K562 (cell line): Measurements from ENCODE around the gene MAP3K14. TPM values are rescaled to one million over a fixed set of nuclear protein-coding genes. Genes with fewer than 3 reads are reported as not detected.

Experiments used
- ATAC-seq: fragments of 200-7000 bp; cut with Tn5 transposase; 3 replicates; pipeline ENCODE4 v1.9.1; 2020; ENCODE audit warnings: moderate library complexity
- Bru-seq: library from RNA; stranded (reverse); fragments of 400-500 nt; gene quantifications from one replicate; lab custom pipeline; 2021; lab: Mats Ljungman, UMichigan
- BruChase-seq, 2 experiments: library from RNA; stranded (reverse); fragments of 400-500 nt; gene quantifications; one replicate each; lab custom pipeline; 2021; lab: Mats Ljungman, UMichigan
- BruUV-seq: library from RNA; stranded (reverse); fragments of 400-500 nt; replicated peaks from 2 replicates; lab custom pipeline; 2021; lab: Mats Ljungman, UMichigan
- CTCF ChIA-PET: fragments of 300-600 bp; formaldehyde crosslinking; extraction: SDS; loops from one replicate; lab custom pipeline; 2021; ENCODE audit warnings: low intra/inter-chr PET ratio; lab: Yijun Ruan, JAX
- POLR2A ChIA-PET: fragments of 300-600, 350-650 bp; sonication (Branson Sonifier 250); formaldehyde crosslinking; extraction: SDS; loops from one replicate; lab custom pipeline; 2021; ENCODE audit warnings: antibody characterized with exemption, inconsistent platforms; lab: Yijun Ruan, JAX
- DNase-seq, 4 experiments: peaks; one replicate each; pipeline versions ENCODE4 v3.0.0 to v3.0.0-alpha.2; 2011 to 2018; ENCODE audit warnings: low spot score in 3 of 4, mixed read lengths in 3 of 4; ENCODE audit errors: extremely low read depth in 1 of 4
- FAIRE-seq: peaks from 2 replicates; lab custom pipeline; 2011; peaks lifted over from hg19 to GRCh38; lab: Jason Lieb, UNC
- H2AFZ ChIP-seq: 2 replicates; pipeline ENCODE4 v1.6.0; 2011; ENCODE audit warnings: low read depth, low read length, control low read depth, inconsistent platforms
- H3K27ac ChIP-seq: fragments of 200-600 bp; 3 replicates; pipeline ENCODE4 v1.8.0; 2011; ENCODE audit warnings: low read depth, mild to moderate bottlenecking, control low read depth, inconsistent platforms, low read length, moderate library complexity, mixed read lengths; ENCODE audit errors: extremely low read depth
- H3K27me3 ChIP-seq, 2 experiments: fragments of 300-600 bp in 1 of 2; 2 replicates in 1 of 2; 3 replicates in 1 of 2; pipeline versions ENCODE4 v1.6.0 to v1.8.0; 2011; ENCODE audit warnings: inconsistent platforms in 2 of 2, low read length in 2 of 2, mild to moderate bottlenecking in 1 of 2, mixed read lengths in 1 of 2, moderate library complexity in 1 of 2; ENCODE audit not compliant: control insufficient read depth in 2 of 2, insufficient read depth in 2 of 2
- H3K36me3 ChIP-seq: fragments of 300-600 bp; 3 replicates; pipeline ENCODE4 v1.8.0; 2011; ENCODE audit warnings: mild to moderate bottlenecking, low read length, inconsistent platforms; ENCODE audit not compliant: control insufficient read depth, insufficient read depth
- H3K4me1 ChIP-seq, 2 experiments: fragments of 200-600 bp in 1 of 2; replicated peaks in 1 of 2; 2 replicates in 1 of 2; 3 replicates in 1 of 2; pipeline versions ENCODE4 v1.5.1 to v1.8.0; 2011; ENCODE audit warnings: inconsistent platforms in 2 of 2, low read length in 2 of 2, mild to moderate bottlenecking in 1 of 2, mixed read lengths in 1 of 2, moderate library complexity in 1 of 2; ENCODE audit not compliant: control insufficient read depth in 2 of 2, insufficient read depth in 2 of 2
- H3K4me2 ChIP-seq: 2 replicates; pipeline ENCODE4 v1.6.1; 2011; ENCODE audit warnings: low read length, control low read depth, inconsistent platforms, mixed read lengths; ENCODE audit not compliant: insufficient read depth
- H3K4me3 ChIP-seq: fragments of 200-600 bp; sonication (generic), shearing (Covaris generic); 2 replicates; pipeline ENCODE4 v1.5.1; 2016; ENCODE audit warnings: control low read depth, inconsistent platforms
- H3K79me2 ChIP-seq: fragments of 200-600 bp; 3 replicates; pipeline ENCODE4 v1.8.0; 2011; ENCODE audit warnings: low read length, inconsistent platforms; ENCODE audit not compliant: control insufficient read depth, insufficient read depth
- H3K9ac ChIP-seq, 2 experiments: 2 replicates each; pipeline versions ENCODE4 v1.6.0 to v1.6.1; 2011; ENCODE audit warnings: low read depth in 2 of 2, low read length in 2 of 2, control low read depth in 1 of 2, inconsistent platforms in 1 of 2, mild to moderate bottlenecking in 1 of 2, mixed read lengths in 1 of 2; ENCODE audit not compliant: insufficient read depth in 1 of 2
- H3K9me1 ChIP-seq: one replicate; pipeline ENCODE4 v1.6.0; 2011; ENCODE audit warnings: inconsistent platforms, mild to moderate bottlenecking, low read length, moderate library complexity; ENCODE audit not compliant: control insufficient read depth, insufficient read depth
- H3K9me3 ChIP-seq: replicated peaks from 2 replicates; pipeline ENCODE4 v1.5.1; 2011; ENCODE audit warnings: low read depth, low read length, inconsistent platforms; ENCODE audit not compliant: control insufficient read depth, insufficient read depth
- H4K20me1 ChIP-seq: replicated peaks from 2 replicates; pipeline ENCODE4 v1.6.1; 2011; ENCODE audit warnings: low read length, inconsistent platforms, mixed read lengths; ENCODE audit not compliant: control insufficient read depth, insufficient read depth
- MCM5 ChIP-seq: fragments of 450-650 bp; IDR thresholded peaks from 2 replicates; pipeline ENCODE4 v1.6.1; 2016; ENCODE audit warnings: low read depth
- NONO ChIP-seq, 2 experiments: fragments of 200-400 bp in 1 of 2; fragments of 450-650 bp in 1 of 2; formaldehyde crosslinking in 1 of 2; IDR thresholded peaks; 2 replicates each; pipeline ENCODE4 v1.6.1; 2017; ENCODE audit warnings: low read depth in 2 of 2, mild to moderate bottlenecking in 2 of 2, moderate library complexity in 2 of 2, low read length in 1 of 2
- NRF1 ChIP-seq, 2 experiments: fragments of 450-650 bp; IDR thresholded peaks in 1 of 2; conservative IDR thresholded peaks in 1 of 2; 2 replicates each; pipeline ENCODE4 v1.6.1; 2014; ENCODE audit warnings: mild to moderate bottlenecking in 2 of 2
- RCOR1 ChIP-seq, 2 experiments: IDR thresholded peaks; 2 replicates each; pipeline ENCODE4 v1.6.1; 2012; ENCODE audit warnings: low read depth in 2 of 2, low read length in 2 of 2, borderline replicate concordance in 1 of 2, improper control_type of control experiment in 1 of 2
- TRIM28 ChIP-seq: fragments of 450-650 bp; IDR thresholded peaks from 2 replicates; pipeline ENCODE4 v1.6.1; 2017
- WGBS: fragments of 100-300 bp; shearing (Covaris generic); methylation state at CpG from one replicate; pipeline ENCODE4 v1.1.6; 2016; ENCODE audit warnings: low coverage, mixed read lengths; ENCODE audit not compliant: insufficient coverage; ENCODE audit errors: missing lambda C conversion rate; 5-methylcytosine and 5-hydroxymethylcytosine counted together
- in situ Hi-C: fragments of 300-500 bp; cut with MboI; formaldehyde crosslinking; loops from 4 replicates; pipeline ENCODE4 v1.15.0; 2018; ENCODE audit warnings: inconsistent platforms, mixed read lengths
- intact Hi-C: fragments of 100-400 bp; cut with micrococcal nuclease; formaldehyde crosslinking; loops from 2 replicates; pipeline ENCODE4 v1.14.2; 2022
- long read RNA-seq, 3 experiments: library from polyadenylated mRNA in 2 of 3; library from RNA in 1 of 3; unstranded in 2 of 3; stranded (forward) in 1 of 3; transcript quantifications; one replicate each; pipeline ENCODE4 v2.0.0, GENCODE V29; 2019 to 2022
- polyA minus RNA-seq, 3 experiments: library from RNA; depleted of rRNA, polyadenylated mRNA; stranded (reverse); fragments of >200 nt; gene quantifications; 2 replicates each; pipeline ENCODE4 v1.2.3, GENCODE V29; 2011
- polyA plus RNA-seq, 8 experiments: library from polyadenylated mRNA; depleted of rRNA in 4 of 8; stranded (reverse) in 5 of 8; unstranded in 3 of 8; fragments of >200 nt; fragmentation: Nextera tagmentation in 2 of 8; fragmentation: Illumina TruSeq in 1 of 8; extraction: Ambion mirVana in 2 of 8; extraction: Trizol in 1 of 8; gene quantifications; 2 replicates each; pipeline versions ENCODE4 v1.2.1 to v1.2.3, GENCODE V29; 2011 to 2014; ENCODE audit warnings: inconsistent platforms in 1 of 8, missing spikeins in 1 of 8
- total RNA-seq, 7 experiments: library from RNA; depleted of rRNA in 6 of 7; stranded (reverse); fragments of >200 nt in 6 of 7; fragmentation: Illumina TruSeq in 2 of 7; extraction: Trizol in 2 of 7; gene quantifications; 2 replicates each; pipeline versions ENCODE4 v1.2.1 to v1.2.3, GENCODE V29; 2011 to 2021; ENCODE audit warnings: low replicate concordance in 1 of 7
- TF ChIP-seq, protein P1 (sequence below): sonication (generic); formaldehyde crosslinking; IDR thresholded peaks from 2 replicates; pipeline ENCODE4 v1.8.1; 2023; ENCODE audit warnings: mild to moderate bottlenecking, missing genetic modification reagents
- TF ChIP-seq, protein P2 (sequence below), 2 experiments: IDR thresholded peaks; 2 replicates each; pipeline ENCODE4 v1.6.1; 2011; ENCODE audit warnings: borderline replicate concordance in 1 of 2, control low read depth in 1 of 2, low read depth in 1 of 2, low read length in 1 of 2, mild to moderate bottlenecking in 1 of 2, mixed read lengths in 1 of 2, moderate library complexity in 1 of 2; ENCODE audit not compliant: insufficient read depth in 1 of 2, insufficient read length in 1 of 2, poor library complexity in 1 of 2, severe bottlenecking in 1 of 2; ENCODE audit errors: extremely low read depth in 1 of 2
- TF ChIP-seq, protein P3 (sequence below): fragments of 250-450 bp; sonication (Bioruptor Pico); IDR thresholded peaks from 2 replicates; pipeline ENCODE4 v1.8.0; 2021; ENCODE audit warnings: moderate library complexity, mild to moderate bottlenecking, inconsistent platforms

The MAP3K14 gene
- total RNA-seq (2011; cell fraction: chromatin; rRNA removed; ENCODE audit: low replicate concordance) = 11.9 and 31.3 TPM in 2 replicates
- total RNA-seq (2011; cell fraction: nucleolus; rRNA removed) = 14.3 and 19.3 TPM in 2 replicates
- 11.7 and 12.4 TPM in 2 replicates for total RNA-seq (2011; cell fraction: nucleoplasm; rRNA removed)
- 2.9 and 4.8 TPM in 2 replicates for total RNA-seq (2014; rRNA removed)
- 0.99 and 1.8 TPM in 2 replicates for total RNA-seq (2014; rRNA removed; fragmentation: Illumina TruSeq; extraction: Trizol)
- 3.2 and 3.5 TPM in 2 replicates for total RNA-seq (2015; rRNA removed; fragmentation: Illumina TruSeq; extraction: Trizol)
- 7.9 and 8.7 TPM in 2 replicates for total RNA-seq (2021)
- 5.3 and 7.5 TPM in 2 replicates for polyA plus RNA-seq (2011; rRNA removed)
- polyA plus RNA-seq (2011; cell fraction: cytosol; rRNA removed) = 6.5 and 9.0 TPM in 2 replicates
- 16.1 and 28.3 TPM in 2 replicates for polyA plus RNA-seq (2011; cell fraction: nucleus; rRNA removed)
- 3.6 and 5.4 TPM in 2 replicates for polyA plus RNA-seq (2012)
- 3.7 and 3.9 TPM in 2 replicates for polyA plus RNA-seq (2014; fragmentation: Illumina TruSeq; extraction: Trizol)
- polyA plus RNA-seq (2014; fragmentation: Nextera tagmentation; extraction: Ambion mirVana) = under 1 TPM; 0.45 to 0.56 TPM
- 4.9 TPM in 2 replicates for polyA plus RNA-seq (2014; rRNA removed)
- 3.2 and 6.0 TPM in 2 replicates for polyA minus RNA-seq (2011; rRNA and poly(A)+ RNA removed)
- 4.9 and 5.2 TPM in 2 replicates for polyA minus RNA-seq (2011; cell fraction: cytosol; rRNA and poly(A)+ RNA removed)
- 7.8 and 8.2 TPM in 2 replicates for polyA minus RNA-seq (2011; cell fraction: nucleus; rRNA and poly(A)+ RNA removed)
- Bru-seq, nascent RNA = percentile 75 among the genes with signal in this experiment
- BruChase-seq, experiment 1, labeled RNA remaining after a 2-hour chase = percentile 63 among the genes with signal in this experiment
- BruChase-seq, experiment 2, labeled RNA remaining after a 6-hour chase = percentile 59 among the genes with signal in this experiment
- long read RNA-seq, experiment 1, partial matches to known transcripts = 3 of 14 reads
- long read RNA-seq, experiment 1, other reads (novel, unspliced or antisense) = 11 of 14 reads
- long read RNA-seq, experiment 2, full-length matches to known transcripts = 1 of 3 reads
- long read RNA-seq, experiment 2, partial matches to known transcripts = 2 of 3 reads
- long read RNA-seq, experiment 2, other reads (novel, unspliced or antisense) = 0 of 3 reads
- long read RNA-seq, experiment 3, partial matches to known transcripts = 1 of 1 reads
- long read RNA-seq, experiment 3, other reads (novel, unspliced or antisense) = 0 of 1 reads

DNA sequence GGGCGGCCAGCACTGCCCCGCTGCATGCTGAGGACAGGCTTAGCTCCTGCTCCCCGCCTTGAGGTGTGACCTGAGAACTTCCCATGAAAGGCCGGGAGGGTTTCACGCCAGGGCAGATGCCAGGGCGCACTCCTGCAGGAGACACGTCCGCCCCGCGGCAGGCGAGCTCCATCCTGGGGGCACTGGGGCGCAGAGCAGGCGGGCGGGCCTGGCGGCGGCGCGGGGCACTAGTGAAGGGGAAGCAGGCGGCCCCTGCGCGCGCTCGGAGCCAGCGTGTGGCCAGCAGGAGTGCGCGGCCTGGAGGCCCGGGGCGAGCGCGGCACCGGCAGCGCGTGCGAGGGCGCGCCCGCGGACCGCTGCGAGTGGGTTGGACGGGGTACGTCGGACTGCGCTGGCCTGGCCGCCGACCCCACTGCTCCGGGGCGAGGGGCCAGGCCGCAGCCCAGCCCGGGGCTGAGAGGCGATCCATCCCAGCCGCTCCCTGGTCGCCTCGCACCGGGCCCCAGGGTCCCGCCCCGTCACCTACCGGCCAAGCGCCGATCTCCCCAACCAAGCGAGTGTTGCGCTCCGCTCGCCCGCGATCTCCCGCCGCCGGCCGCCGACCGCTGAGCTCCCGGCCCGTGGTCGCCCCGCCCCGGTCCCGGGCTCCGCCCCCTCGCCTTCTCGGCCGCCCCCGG is at the start of gene MAP3K14:
Gene MAP3K14, minus strand, starts transcription at position 587 of the 677 bp plus-strand sequence. CDS start 26,275 bp downstream, outside the sequence.
- CTCF ChIA-PET = no interaction called here
- in situ Hi-C loops = no loop called here
- DNase-seq = peak in 1 of 4 experiments; percentile 76
- POLR2A ChIA-PET = interaction anchor here (0.6 to 1.9 kb wide), 16 partner anchors 9 to 309 kb away, joined by 3 to 15 read pairs (median 4); partner anchors contain the start of gene HEXIM1
- intact Hi-C loops = loop anchor here (2.0 to 5.0 kb wide), 2 partner anchors 16 to 66 kb away; no protein-coding TSS in a partner anchor
- Histone ChIP-seq H3K27ac (peak within 1 kb of the TSS; percentile 85), H3K9me3 (no peaks in the 10 kb centered on the region), H3K9me1 (no peaks in the 10 kb centered on the region), H3K4me1 (peaks cover 52 to 67% of the 10 kb centered on the region in 2 experiments), H2AFZ (peak within 1 kb of the TSS; percentile 93), H3K79me2 (peaks cover 50% of the 10 kb centered on the region), H3K36me3 (peaks cover 7% of the 10 kb centered on the region; the same call in 1 of the 3 replicates), H3K9ac (peak within 1 kb of the TSS; percentile 79 to 96), H4K20me1 (peaks cover 19% of the 10 kb centered on the region), H3K27me3 (no peaks in the 10 kb centered on the region), H3K4me3 (peak within 1 kb of the TSS; percentile 64), H3K4me2 (peak within 1 kb of the TSS; percentile 89)
- WGBS = under 1% methylated on average over 34 of the region's 83 CpGs
- FAIRE-seq = no peak
- no TSS peak for BruUV-seq
- ATAC-seq = peak; percentile 68
- TF ChIP-seq RCOR1 (IDR thresholded peaks at IDR 0.05; ENCODE audit: borderline replicate concordance in 1 of 2, low read depth in 2 of 2, low read length in 2 of 2) (no peak), NONO (IDR thresholded peaks at IDR 0.05; ENCODE audit: low read depth in 2 of 2, low read length in 1 of 2) (peak in 1 of 2 experiments; percentile 84; a peak in 3 of 4 replicates), NRF1 (conservative IDR thresholded peaks at IDR 0.05 in 1 of 2, IDR thresholded peaks at IDR 0.05 in 1 of 2) (peak in 1 of 2 experiments; percentile 5; a peak in 2 of 4 replicates), MCM5 (no peak), TRIM28 (0 out of 2 replicates have a peak, but pooled peaks have one; percentile 52)
- TF ChIP-seq, protein P1, sequence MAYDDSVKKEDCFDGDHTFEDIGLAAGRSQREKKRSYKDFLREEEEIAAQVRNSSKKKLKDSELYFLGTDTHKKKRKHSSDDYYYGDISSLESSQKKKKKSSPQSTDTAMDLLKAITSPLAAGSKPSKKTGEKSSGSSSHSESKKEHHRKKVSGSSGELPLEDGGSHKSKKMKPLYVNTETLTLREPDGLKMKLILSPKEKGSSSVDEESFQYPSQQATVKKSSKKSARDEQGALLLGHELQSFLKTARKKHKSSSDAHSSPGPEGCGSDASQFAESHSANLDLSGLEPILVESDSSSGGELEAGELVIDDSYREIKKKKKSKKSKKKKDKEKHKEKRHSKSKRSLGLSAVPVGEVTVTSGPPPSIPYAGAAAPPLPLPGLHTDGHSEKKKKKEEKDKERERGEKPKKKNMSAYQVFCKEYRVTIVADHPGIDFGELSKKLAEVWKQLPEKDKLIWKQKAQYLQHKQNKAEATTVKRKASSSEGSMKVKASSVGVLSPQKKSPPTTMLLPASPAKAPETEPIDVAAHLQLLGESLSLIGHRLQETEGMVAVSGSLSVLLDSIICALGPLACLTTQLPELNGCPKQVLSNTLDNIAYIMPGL = 0 out of 2 replicates have a peak, but pooled peaks have one; percentile 57
- TF ChIP-seq, protein P2, sequence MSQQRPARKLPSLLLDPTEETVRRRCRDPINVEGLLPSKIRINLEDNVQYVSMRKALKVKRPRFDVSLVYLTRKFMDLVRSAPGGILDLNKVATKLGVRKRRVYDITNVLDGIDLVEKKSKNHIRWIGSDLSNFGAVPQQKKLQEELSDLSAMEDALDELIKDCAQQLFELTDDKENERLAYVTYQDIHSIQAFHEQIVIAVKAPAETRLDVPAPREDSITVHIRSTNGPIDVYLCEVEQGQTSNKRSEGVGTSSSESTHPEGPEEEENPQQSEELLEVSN (IDR thresholded peaks at IDR 0.05; ENCODE audit: borderline replicate concordance in 1 of 2, extremely low read depth in 1 of 2, insufficient read depth in 1 of 2, insufficient read length in 1 of 2, low read depth in 1 of 2, low read length in 1 of 2, poor library complexity in 1 of 2, severe bottlenecking in 1 of 2) = peak; percentile 15 to 71
- TF ChIP-seq, protein P3, sequence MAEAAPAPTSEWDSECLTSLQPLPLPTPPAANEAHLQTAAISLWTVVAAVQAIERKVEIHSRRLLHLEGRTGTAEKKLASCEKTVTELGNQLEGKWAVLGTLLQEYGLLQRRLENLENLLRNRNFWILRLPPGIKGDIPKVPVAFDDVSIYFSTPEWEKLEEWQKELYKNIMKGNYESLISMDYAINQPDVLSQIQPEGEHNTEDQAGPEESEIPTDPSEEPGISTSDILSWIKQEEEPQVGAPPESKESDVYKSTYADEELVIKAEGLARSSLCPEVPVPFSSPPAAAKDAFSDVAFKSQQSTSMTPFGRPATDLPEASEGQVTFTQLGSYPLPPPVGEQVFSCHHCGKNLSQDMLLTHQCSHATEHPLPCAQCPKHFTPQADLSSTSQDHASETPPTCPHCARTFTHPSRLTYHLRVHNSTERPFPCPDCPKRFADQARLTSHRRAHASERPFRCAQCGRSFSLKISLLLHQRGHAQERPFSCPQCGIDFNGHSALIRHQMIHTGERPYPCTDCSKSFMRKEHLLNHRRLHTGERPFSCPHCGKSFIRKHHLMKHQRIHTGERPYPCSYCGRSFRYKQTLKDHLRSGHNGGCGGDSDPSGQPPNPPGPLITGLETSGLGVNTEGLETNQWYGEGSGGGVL = no peak
